WTC11 (cell line): ENCODE measurements around the gene TTC7B. TPM values are rescaled to one million over a fixed set of nuclear protein-coding genes. Genes with fewer than 3 reads are reported as not detected.

Experiments
- ATAC-seq: fragments of 200-7000 bp; cut with Tn5 transposase; 2 replicates; pipeline ENCODE4 v1.10.0; 2021; ENCODE audit warnings: mild to moderate bottlenecking, moderate library complexity
- CTCF ChIA-PET: fragments of 300-600 bp; sonication (Branson Sonifier 250); formaldehyde crosslinking; loops from one replicate; lab custom pipeline; 2021; ENCODE audit warnings: antibody characterized with exemption; lab: Charles Lee
- POLR2A ChIA-PET: fragments of 350-600 bp; sonication (Branson Sonifier 250); formaldehyde crosslinking; loops from one replicate; lab custom pipeline; 2021; ENCODE audit warnings: antibody characterized with exemption; lab: Charles Lee
- DNase-seq: peaks from one replicate; pipeline ENCODE4 v3.0.0; 2021; ENCODE audit warnings: low spot score
- H3K27ac Mint-ChIP-seq: 2 replicates; pipeline ENCODE4 v1.8.0; 2021; ENCODE audit warnings: mixed read lengths
- H3K27me3 Mint-ChIP-seq: 2 replicates; pipeline ENCODE4 v1.8.0; 2021; ENCODE audit warnings: low read depth, mild to moderate bottlenecking, moderate library complexity, mixed read lengths
- H3K36me3 Mint-ChIP-seq: 2 replicates; pipeline ENCODE4 v1.8.0; 2021; ENCODE audit warnings: mixed read lengths
- H3K4me1 Mint-ChIP-seq: 2 replicates; pipeline ENCODE4 v1.8.0; 2022; ENCODE audit warnings: mixed read lengths
- H3K4me3 Mint-ChIP-seq: 2 replicates; pipeline ENCODE4 v1.8.0; 2021; ENCODE audit warnings: mild to moderate bottlenecking, moderate library complexity, mixed read lengths
- H3K9me3 Mint-ChIP-seq: 2 replicates; pipeline ENCODE4 v1.8.0; 2021; ENCODE audit warnings: mixed read lengths
- ARID4B ChIP-seq: sonication (generic); formaldehyde crosslinking; IDR thresholded peaks from 2 replicates; pipeline ENCODE4 v1.8.0; 2023; ENCODE audit warnings: missing genetic modification reagents, mild to moderate bottlenecking, borderline replicate concordance
- CDX4 ChIP-seq: fragments of 250-450 bp; sonication (Bioruptor Pico); IDR thresholded peaks from 2 replicates; pipeline ENCODE4 v1.9.0; 2021; ENCODE audit warnings: moderate library complexity, mild to moderate bottlenecking, inconsistent platforms, borderline replicate concordance
- ERG ChIP-seq: fragments of 250-450 bp; sonication (Bioruptor Pico); IDR thresholded peaks from 2 replicates; pipeline ENCODE4 v1.8.0; 2021; ENCODE audit warnings: mild to moderate bottlenecking
- FOXP4 ChIP-seq: sonication (generic); formaldehyde crosslinking; IDR thresholded peaks from 2 replicates; pipeline ENCODE4 v1.8.0; 2022; ENCODE audit warnings: mild to moderate bottlenecking, missing genetic modification reagents
- HMGXB4 ChIP-seq: sonication (generic); formaldehyde crosslinking; IDR thresholded peaks from 2 replicates; pipeline ENCODE4 v1.8.1; 2023; ENCODE audit warnings: mild to moderate bottlenecking, moderate library complexity, missing genetic modification reagents
- JUN ChIP-seq: sonication (generic); formaldehyde crosslinking; IDR thresholded peaks from 2 replicates; pipeline ENCODE4 v1.8.0; 2023; ENCODE audit warnings: mild to moderate bottlenecking, missing genetic modification reagents
- NFATC4 ChIP-seq: fragments of 250-450 bp; sonication (Bioruptor Pico); IDR thresholded peaks from 2 replicates; pipeline ENCODE4 v1.9.0; 2021; ENCODE audit warnings: mild to moderate bottlenecking
- RORB ChIP-seq: fragments of 250-450 bp; sonication (Bioruptor Pico); IDR thresholded peaks from 2 replicates; pipeline ENCODE4 v1.9.0; 2021; ENCODE audit warnings: mild to moderate bottlenecking
- SMAD4 ChIP-seq: sonication (generic); formaldehyde crosslinking; IDR thresholded peaks from 2 replicates; pipeline ENCODE4 v1.8.0; 2022; ENCODE audit warnings: mild to moderate bottlenecking, missing genetic modification reagents
- SOX15 ChIP-seq: fragments of 250-450 bp; sonication (Bioruptor Pico); IDR thresholded peaks from 2 replicates; pipeline ENCODE4 v1.9.0; 2021; ENCODE audit warnings: mild to moderate bottlenecking
- TCF7 ChIP-seq: sonication (generic); formaldehyde crosslinking; IDR thresholded peaks from 2 replicates; pipeline ENCODE4 v1.8.0; 2022; ENCODE audit warnings: mild to moderate bottlenecking, low read depth, missing genetic modification reagents, moderate library complexity
- TP53 ChIP-seq: sonication (generic); formaldehyde crosslinking; IDR thresholded peaks from 2 replicates; pipeline ENCODE4 v1.8.1; 2023; ENCODE audit warnings: mild to moderate bottlenecking, missing genetic modification reagents
- USF1 ChIP-seq: sonication (generic); formaldehyde crosslinking; IDR thresholded peaks from 2 replicates; pipeline ENCODE4 v1.8.0; 2022; ENCODE audit warnings: mild to moderate bottlenecking, missing genetic modification reagents
- USF2 ChIP-seq: sonication (generic); formaldehyde crosslinking; IDR thresholded peaks from 2 replicates; pipeline ENCODE4 v1.8.1; 2023; ENCODE audit warnings: mild to moderate bottlenecking, missing genetic modification reagents, moderate library complexity
- ZBTB43 ChIP-seq: sonication (generic); formaldehyde crosslinking; IDR thresholded peaks from 2 replicates; pipeline ENCODE4 v1.8.1; 2023; ENCODE audit warnings: mild to moderate bottlenecking, missing genetic modification reagents
- ZNF232 ChIP-seq: sonication (generic); formaldehyde crosslinking; IDR thresholded peaks from 2 replicates; pipeline ENCODE4 v1.8.0; 2022; ENCODE audit warnings: mild to moderate bottlenecking, missing genetic modification reagents
- ZNF416 ChIP-seq: fragments of 250-450 bp; sonication (Bioruptor Pico); IDR thresholded peaks from 2 replicates; pipeline ENCODE4 v1.9.0; 2021; ENCODE audit warnings: mild to moderate bottlenecking, inconsistent platforms
- ZNF423 ChIP-seq: fragments of 250-450 bp; sonication (Bioruptor Pico); IDR thresholded peaks from 2 replicates; pipeline ENCODE4 v2.1.2; 2022; ENCODE audit warnings: mild to moderate bottlenecking, moderate library complexity
- total RNA-seq: library from RNA; stranded (reverse); gene quantifications from 3 replicates; pipeline ENCODE4 v1.2.3, GENCODE V29; 2021

Gene TTC7B
- total RNA-seq, 1 experiment from 2014 or later = 27.6 TPM

GRCh38 chr14:90581745-90582144, 234.5 kb downstream of the TTC7B start:
- Mint-ChIP-seq H3K9me3 (no peaks in the 10 kb centered on the region), H3K4me1 (0 out of 2 replicates have a peak, but pooled peaks cover 2% of the 10 kb centered on the region), H3K36me3 (peaks cover 6% of the 10 kb centered on the region; the same call in 1 of the 2 replicates), H3K4me3 (no peak overlapping the region), H3K27me3 (no peaks in the 10 kb centered on the region; the same call in 1 of the 2 replicates), H3K27ac (no peak overlapping the region)
- ATAC-seq = no peak
- DNase-seq = no peak
- ChIA-PET CTCF (no interaction called here), POLR2A (no interaction called here)
- TF ChIP-seq SMAD4 (CRISPR knock-in tag) (no peak), CDX4 (CRISPR knock-in tag) (no peak), TCF7 (CRISPR knock-in tag) (no peak), ZBTB43 (no peak), USF1 (CRISPR knock-in tag) (no peak), ERG (no peak), ZNF416 (no peak), JUN (no peak), SOX15 (CRISPR knock-in tag) (no peak), FOXP4 (CRISPR knock-in tag) (no peak), RORB (no peak), ARID4B (CRISPR knock-in tag) (no peak), NFATC4 (CRISPR knock-in tag) (no peak), ZNF423 (CRISPR knock-in tag) (no peak), TP53 (CRISPR knock-in tag) (no peak), ZNF232 (CRISPR knock-in tag) (no peak), HMGXB4 (CRISPR knock-in tag) (no peak), USF2 (CRISPR knock-in tag) (no peak)
- TF ChIP-seq, all 79 proteins: peak for 0
